WERI-Rb-1 (cell line): ENCODE measurements around the gene DHRSX.
"Not testable (repeated sequence)": the region's sequence is repeated elsewhere in the genome, so short reads cannot be mapped to it uniquely, and the experiment has no call there.

ENCODE experiments used
- DNase-seq: peaks from one replicate; pipeline ENCODE4 v3.0.0-alpha.2; 2020
- H3K27ac ChIP-seq: fragments of 250-450 bp; sonication (Bioruptor Pico); 2 replicates; pipeline ENCODE4 v1.5.1; 2020; ENCODE audit warnings: mild to moderate bottlenecking, moderate library complexity
- H3K27me3 ChIP-seq: fragments of 250-450 bp; sonication (Bioruptor Pico); 2 replicates; pipeline ENCODE4 v1.5.1; 2021; ENCODE audit warnings: mild to moderate bottlenecking, low read depth, moderate library complexity; ENCODE audit not compliant: insufficient read depth, severe bottlenecking
- H3K36me3 ChIP-seq: fragments of 250-450 bp; sonication (Bioruptor Pico); 2 replicates; pipeline ENCODE4 v1.5.1; 2020; ENCODE audit warnings: mild to moderate bottlenecking, moderate library complexity
- H3K4me3 ChIP-seq: 2 replicates; pipeline ENCODE4 v1.5.1; 2011; ENCODE audit warnings: low read depth, mild to moderate bottlenecking, control low read depth, low read length
- H3K9me3 ChIP-seq: fragments of 250-450 bp; sonication (Bioruptor Pico); 2 replicates; pipeline ENCODE4 v1.5.1; 2021; ENCODE audit warnings: mild to moderate bottlenecking, moderate library complexity; ENCODE audit not compliant: severe bottlenecking
- CTCF ChIP-seq: IDR thresholded peaks from 2 replicates; pipeline ENCODE4 v1.5.1; 2011; ENCODE audit warnings: low read depth, mild to moderate bottlenecking, control low read depth, inconsistent platforms, low read length

The DHRSX gene

DNA sequence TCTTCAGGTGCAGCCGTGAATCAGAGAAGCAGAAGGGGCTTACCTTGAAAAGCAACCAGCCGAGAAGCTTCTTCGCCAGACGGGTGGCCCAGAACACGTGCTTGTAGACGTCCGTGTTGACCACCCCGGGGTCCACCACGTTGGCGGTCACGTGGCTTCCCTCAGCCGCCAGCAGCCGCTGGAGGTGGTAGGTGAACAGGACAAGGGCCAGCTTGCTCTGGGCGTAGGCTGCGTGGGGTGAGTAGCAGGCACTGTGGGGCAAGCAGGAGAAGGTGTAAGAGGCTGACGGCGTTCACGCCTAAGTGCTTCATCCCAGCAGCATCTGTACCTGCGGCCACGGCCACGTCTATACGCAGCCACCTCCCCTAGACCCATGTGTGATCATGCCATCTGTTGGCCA, 257.8 kb downstream of the DHRSX start:
- Histone ChIP-seq H3K27ac (no peak overlapping the region), H3K9me3 (no peaks in the 10 kb centered on the region), H3K27me3 (no peaks in the 10 kb centered on the region), H3K36me3 (peaks cover 4% of the 10 kb centered on the region), H3K4me3 (no peak overlapping the region)
- no peak for TF ChIP-seq CTCF
- no peak for DNase-seq

DNA sequence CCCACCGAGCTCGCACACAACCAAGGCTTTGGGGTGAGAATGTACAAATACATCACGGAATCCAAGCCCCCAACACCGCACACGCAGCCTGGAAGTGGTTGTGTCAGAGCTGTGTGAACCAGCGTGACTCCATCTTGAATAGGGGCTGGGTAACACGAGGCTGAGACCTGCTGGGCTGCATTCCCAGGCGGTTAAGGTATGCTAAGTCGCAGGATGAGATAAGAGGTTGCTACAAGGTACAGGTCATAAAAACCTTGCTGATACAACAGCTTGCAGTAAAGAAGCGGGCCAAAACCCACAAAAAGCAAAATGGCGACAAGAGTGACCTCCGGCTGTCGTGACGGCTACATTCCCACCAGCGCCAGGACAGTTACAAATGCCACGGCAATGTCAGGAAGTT, 258.4 kb downstream of the DHRSX start:
- peaks cover 4% of the 10 kb centered on the region for H3K36me3 ChIP-seq
- no peaks in the 10 kb centered on the region for H3K27me3 ChIP-seq
- no peaks in the 10 kb centered on the region for H3K9me3 ChIP-seq
- no peak overlapping the region for H3K27ac ChIP-seq
- no peak for TF ChIP-seq CTCF
- DNase-seq: no peak
- H3K4me3 ChIP-seq: no peak overlapping the region

DNA sequence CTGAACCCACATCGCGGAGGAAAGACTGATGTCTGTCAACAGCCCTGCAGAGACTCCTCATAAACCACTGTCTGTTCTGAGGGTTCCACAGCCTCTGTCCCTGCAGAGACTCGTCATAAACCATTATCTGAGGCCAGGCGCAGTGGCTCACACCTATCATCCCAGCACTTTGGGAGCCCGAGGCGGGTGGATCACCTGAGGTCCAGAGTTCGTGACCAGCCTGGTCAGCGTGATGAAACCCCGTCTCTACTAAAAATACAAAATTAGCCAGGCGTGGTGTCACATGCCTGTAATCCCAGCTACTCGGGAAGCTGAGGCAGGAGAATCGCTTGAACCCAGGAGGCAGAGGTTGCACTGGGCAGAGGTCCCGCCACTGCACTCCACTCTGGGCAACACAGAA, 259.3 kb downstream of the DHRSX start:
- not testable (repeated sequence) for H3K27me3 ChIP-seq, H3K36me3 ChIP-seq, H3K4me3 ChIP-seq, DNase-seq, H3K27ac ChIP-seq, H3K9me3 ChIP-seq

DNA sequence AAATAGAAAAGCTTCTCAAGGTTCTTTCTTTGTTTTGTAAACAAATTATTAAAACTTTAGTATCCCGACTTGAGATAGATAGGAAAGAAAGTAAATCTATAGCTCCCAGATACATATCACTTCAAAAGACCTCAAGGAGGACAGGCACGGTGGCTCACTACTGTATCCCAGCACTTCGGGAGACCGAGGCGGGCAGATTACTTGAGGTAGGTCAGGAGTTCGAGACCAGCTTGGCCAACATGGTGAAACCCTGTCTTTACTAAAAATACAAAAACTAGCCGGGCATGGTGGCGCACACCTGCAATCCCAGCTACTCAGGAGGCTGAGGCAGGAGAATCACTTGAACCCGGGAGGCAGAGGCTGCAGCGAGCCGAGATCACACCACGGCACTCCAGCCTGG, 260.0 kb downstream of the DHRSX start:
- DNase-seq, H3K36me3 ChIP-seq, H3K4me3 ChIP-seq, H3K27me3 ChIP-seq, H3K9me3 ChIP-seq, H3K27ac ChIP-seq: not testable (repeated sequence)

GRCh38 chrX:2237976-2238375, 262.8 kb downstream of the DHRSX start:
- Histone ChIP-seq H3K27me3 (no peaks in the 10 kb centered on the region), H3K4me3 (no peak overlapping the region), H3K9me3 (no peaks in the 10 kb centered on the region), H3K36me3 (peaks cover 4% of the 10 kb centered on the region), H3K27ac (no peak overlapping the region)
- TF ChIP-seq CTCF: no peak
- no peak for DNase-seq

- H3K9me3 ChIP-seq: no peaks in the 10 kb centered on the region
- TF ChIP-seq CTCF: no peak
- H3K36me3 ChIP-seq: peaks cover 8% of the 10 kb centered on the region
- no peak overlapping the region for H3K27ac ChIP-seq
- H3K27me3 ChIP-seq: no peaks in the 10 kb centered on the region
- H3K4me3 ChIP-seq: no peak overlapping the region
- no peak for DNase-seq
These were observed 269.1 kb downstream of the DHRSX start for GRCh38 chrX:2231570-2232192.

DNA sequence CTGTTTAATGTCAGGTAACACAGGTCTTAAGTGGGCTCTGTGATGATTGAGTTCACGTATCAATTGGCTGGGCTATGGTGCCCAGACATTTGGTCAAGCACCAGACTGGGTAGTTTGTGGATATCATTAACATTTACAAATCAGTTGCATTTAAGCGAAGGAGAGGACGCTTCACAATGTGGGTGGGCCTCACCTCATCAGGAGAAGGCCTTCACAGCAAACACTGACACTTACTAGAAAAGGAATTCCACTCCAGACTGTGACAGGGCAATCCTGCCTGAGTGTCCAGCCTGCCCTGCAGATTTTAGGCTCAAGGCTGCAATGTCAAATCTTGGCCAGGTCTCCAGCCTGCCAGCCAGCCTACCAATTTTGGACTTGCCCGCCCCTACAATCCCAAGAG, 270.3 kb downstream of the DHRSX start:
- no peak overlapping the region for H3K27ac ChIP-seq
- peaks cover 8% of the 10 kb centered on the region for H3K36me3 ChIP-seq
- H3K27me3 ChIP-seq: no peaks in the 10 kb centered on the region
- no peak overlapping the region for H3K4me3 ChIP-seq
- no peak for TF ChIP-seq CTCF
- H3K9me3 ChIP-seq: no peaks in the 10 kb centered on the region
- no peak for DNase-seq
